Gastrocnemius medialis (tissue), 4 donors: Measurements from ENCODE around the gene HCFC1.

Experiments
- POLR2A ChIP-seq, 2 donors: fragments of 450-650 bp; IDR thresholded peaks; one replicate each; pipeline ENCODE4 v1.6.1; 2017; ENCODE audit warnings: antibody characterized with exemption in 2 of 2, mild to moderate bottlenecking in 2 of 2, moderate library complexity in 2 of 2
- TF ChIP-seq, protein P1 (sequence below), 5 experiments: fragments of 450-650 bp in 3 of 5; fragments of 200-600 bp in 2 of 5; sonication (generic) in 2 of 5; IDR thresholded peaks in 4 of 5; conservative IDR thresholded peaks in 1 of 5; 1 replicate in 4 of 5; 2 replicates in 1 of 5; pipeline ENCODE4 v1.5.1; 2016 to 2019; ENCODE audit warnings: antibody characterized with exemption in 5 of 5, mild to moderate bottlenecking in 3 of 5, moderate library complexity in 3 of 5

DNA sequence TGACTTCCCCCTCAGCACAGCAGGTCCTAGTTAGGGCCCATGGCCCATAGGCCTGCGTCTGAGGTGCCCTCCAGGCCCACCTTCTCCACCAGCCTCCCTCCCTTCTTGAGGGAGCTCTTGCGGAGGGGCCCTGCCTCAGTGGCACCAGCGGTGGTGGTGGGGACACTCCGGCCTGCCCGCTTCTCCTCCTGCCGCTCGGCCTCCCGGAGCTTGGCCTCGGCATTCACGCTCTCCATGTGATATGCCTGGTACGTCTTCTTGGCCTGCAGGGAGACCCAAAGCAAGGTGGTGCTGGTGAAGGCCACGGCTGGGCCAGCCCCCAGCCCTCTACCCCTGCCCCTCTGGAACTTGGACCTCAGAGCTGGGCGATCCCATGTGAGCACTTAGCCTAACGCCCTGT, 51.1 kb downstream of the HCFC1 start:
- TF ChIP-seq, protein P1, sequence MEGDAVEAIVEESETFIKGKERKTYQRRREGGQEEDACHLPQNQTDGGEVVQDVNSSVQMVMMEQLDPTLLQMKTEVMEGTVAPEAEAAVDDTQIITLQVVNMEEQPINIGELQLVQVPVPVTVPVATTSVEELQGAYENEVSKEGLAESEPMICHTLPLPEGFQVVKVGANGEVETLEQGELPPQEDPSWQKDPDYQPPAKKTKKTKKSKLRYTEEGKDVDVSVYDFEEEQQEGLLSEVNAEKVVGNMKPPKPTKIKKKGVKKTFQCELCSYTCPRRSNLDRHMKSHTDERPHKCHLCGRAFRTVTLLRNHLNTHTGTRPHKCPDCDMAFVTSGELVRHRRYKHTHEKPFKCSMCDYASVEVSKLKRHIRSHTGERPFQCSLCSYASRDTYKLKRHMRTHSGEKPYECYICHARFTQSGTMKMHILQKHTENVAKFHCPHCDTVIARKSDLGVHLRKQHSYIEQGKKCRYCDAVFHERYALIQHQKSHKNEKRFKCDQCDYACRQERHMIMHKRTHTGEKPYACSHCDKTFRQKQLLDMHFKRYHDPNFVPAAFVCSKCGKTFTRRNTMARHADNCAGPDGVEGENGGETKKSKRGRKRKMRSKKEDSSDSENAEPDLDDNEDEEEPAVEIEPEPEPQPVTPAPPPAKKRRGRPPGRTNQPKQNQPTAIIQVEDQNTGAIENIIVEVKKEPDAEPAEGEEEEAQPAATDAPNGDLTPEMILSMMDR (IDR thresholded peaks at IDR 0.05 in 4 of 5, conservative IDR thresholded peaks at IDR 0.05 in 1 of 5), result no peak
- TF ChIP-seq POLR2A (IDR thresholded peaks at IDR 0.05), result no peak
